K562 (cell line): ENCODE data around the gene ARFGEF3. TPM values are rescaled to one million over a fixed set of nuclear protein-coding genes. Genes with fewer than 3 reads are reported as not detected.

Experiments
- ATAC-seq: fragments of 200-7000 bp; cut with Tn5 transposase; 3 replicates; pipeline ENCODE4 v1.9.1; 2020; ENCODE audit warnings: moderate library complexity
- BruUV-seq: library from RNA; stranded (reverse); fragments of 400-500 nt; replicated peaks from 2 replicates; lab custom pipeline; 2021; lab: Mats Ljungman, UMichigan
- CTCF ChIA-PET: fragments of 300-600 bp; formaldehyde crosslinking; extraction: SDS; loops from one replicate; lab custom pipeline; 2021; ENCODE audit warnings: low intra/inter-chr PET ratio; lab: Yijun Ruan, JAX
- POLR2A ChIA-PET: fragments of 300-600, 350-650 bp; sonication (Branson Sonifier 250); formaldehyde crosslinking; extraction: SDS; loops from one replicate; lab custom pipeline; 2021; ENCODE audit warnings: antibody characterized with exemption, inconsistent platforms; lab: Yijun Ruan, JAX
- DNase-seq, 4 experiments: peaks; one replicate each; pipeline versions ENCODE4 v3.0.0 to v3.0.0-alpha.2; 2011 to 2018; ENCODE audit warnings: low spot score in 3 of 4, mixed read lengths in 3 of 4; ENCODE audit errors: extremely low read depth in 1 of 4
- FAIRE-seq: peaks from 2 replicates; lab custom pipeline; 2011; peaks lifted over from hg19 to GRCh38; lab: Jason Lieb, UNC
- H2AFZ ChIP-seq: 2 replicates; pipeline ENCODE4 v1.6.0; 2011; ENCODE audit warnings: low read depth, low read length, control low read depth, inconsistent platforms
- H3K27ac ChIP-seq: fragments of 200-600 bp; 3 replicates; pipeline ENCODE4 v1.8.0; 2011; ENCODE audit warnings: low read depth, mild to moderate bottlenecking, control low read depth, inconsistent platforms, low read length, moderate library complexity, mixed read lengths; ENCODE audit errors: extremely low read depth
- H3K27me3 ChIP-seq, 2 experiments: fragments of 300-600 bp in 1 of 2; 2 replicates in 1 of 2; 3 replicates in 1 of 2; pipeline versions ENCODE4 v1.6.0 to v1.8.0; 2011; ENCODE audit warnings: inconsistent platforms in 2 of 2, low read length in 2 of 2, mild to moderate bottlenecking in 1 of 2, mixed read lengths in 1 of 2, moderate library complexity in 1 of 2; ENCODE audit not compliant: control insufficient read depth in 2 of 2, insufficient read depth in 2 of 2
- H3K36me3 ChIP-seq: fragments of 300-600 bp; 3 replicates; pipeline ENCODE4 v1.8.0; 2011; ENCODE audit warnings: mild to moderate bottlenecking, low read length, inconsistent platforms; ENCODE audit not compliant: control insufficient read depth, insufficient read depth
- H3K4me1 ChIP-seq, 2 experiments: fragments of 200-600 bp in 1 of 2; replicated peaks in 1 of 2; 2 replicates in 1 of 2; 3 replicates in 1 of 2; pipeline versions ENCODE4 v1.5.1 to v1.8.0; 2011; ENCODE audit warnings: inconsistent platforms in 2 of 2, low read length in 2 of 2, mild to moderate bottlenecking in 1 of 2, mixed read lengths in 1 of 2, moderate library complexity in 1 of 2; ENCODE audit not compliant: control insufficient read depth in 2 of 2, insufficient read depth in 2 of 2
- H3K4me2 ChIP-seq: 2 replicates; pipeline ENCODE4 v1.6.1; 2011; ENCODE audit warnings: low read length, control low read depth, inconsistent platforms, mixed read lengths; ENCODE audit not compliant: insufficient read depth
- H3K4me3 ChIP-seq: fragments of 200-600 bp; sonication (generic), shearing (Covaris generic); 2 replicates; pipeline ENCODE4 v1.5.1; 2016; ENCODE audit warnings: control low read depth, inconsistent platforms
- H3K79me2 ChIP-seq: fragments of 200-600 bp; 3 replicates; pipeline ENCODE4 v1.8.0; 2011; ENCODE audit warnings: low read length, inconsistent platforms; ENCODE audit not compliant: control insufficient read depth, insufficient read depth
- H3K9ac ChIP-seq, 2 experiments: 2 replicates each; pipeline versions ENCODE4 v1.6.0 to v1.6.1; 2011; ENCODE audit warnings: low read depth in 2 of 2, low read length in 2 of 2, control low read depth in 1 of 2, inconsistent platforms in 1 of 2, mild to moderate bottlenecking in 1 of 2, mixed read lengths in 1 of 2; ENCODE audit not compliant: insufficient read depth in 1 of 2
- H3K9me1 ChIP-seq: one replicate; pipeline ENCODE4 v1.6.0; 2011; ENCODE audit warnings: inconsistent platforms, mild to moderate bottlenecking, low read length, moderate library complexity; ENCODE audit not compliant: control insufficient read depth, insufficient read depth
- H3K9me3 ChIP-seq: replicated peaks from 2 replicates; pipeline ENCODE4 v1.5.1; 2011; ENCODE audit warnings: low read depth, low read length, inconsistent platforms; ENCODE audit not compliant: control insufficient read depth, insufficient read depth
- H4K20me1 ChIP-seq: replicated peaks from 2 replicates; pipeline ENCODE4 v1.6.1; 2011; ENCODE audit warnings: low read length, inconsistent platforms, mixed read lengths; ENCODE audit not compliant: control insufficient read depth, insufficient read depth
- CBFB ChIP-seq: sonication (generic); formaldehyde crosslinking; IDR thresholded peaks from 2 replicates; pipeline ENCODE4 v1.4.0; 2020; ENCODE audit warnings: mild to moderate bottlenecking, missing genetic modification reagents
- CEBPB ChIP-seq: fragments of 450-650 bp; IDR thresholded peaks from 2 replicates; pipeline ENCODE4 v1.6.1; 2016; ENCODE audit warnings: missing genetic modification characterization, missing compliant biosample characterization
- EZH2 ChIP-seq: IDR thresholded peaks from 2 replicates; pipeline ENCODE4 v1.6.1; 2012; ENCODE audit warnings: low read depth, mild to moderate bottlenecking, inconsistent platforms, low read length, borderline replicate concordance
- HBP1 ChIP-seq: fragments of 450-650 bp; formaldehyde crosslinking; IDR thresholded peaks from 2 replicates; pipeline ENCODE4 v1.4.0; 2022; ENCODE audit warnings: missing genetic modification characterization
- HES1 ChIP-seq: fragments of 450-650 bp; IDR thresholded peaks from 2 replicates; pipeline ENCODE4 v1.6.1; 2016; ENCODE audit warnings: low read depth, mild to moderate bottlenecking, moderate library complexity
- IFI16 ChIP-seq: fragments of 250-450 bp; sonication (Bioruptor Pico); IDR thresholded peaks from 2 replicates; pipeline ENCODE4 v2.1.2; 2022; ENCODE audit warnings: mild to moderate bottlenecking, inconsistent platforms
- KDM2B ChIP-seq: fragments of 250-450 bp; sonication (Bioruptor Pico); IDR thresholded peaks from 2 replicates; pipeline ENCODE4 v1.8.0; 2021; ENCODE audit warnings: mild to moderate bottlenecking, moderate library complexity
- RFX5 ChIP-seq: IDR thresholded peaks from 2 replicates; pipeline ENCODE4 v1.6.1; 2011; ENCODE audit warnings: low read depth, mild to moderate bottlenecking, improper control_type of control experiment, low read length
- SIX5 ChIP-seq, 2 experiments: IDR thresholded peaks; 2 replicates each; pipeline ENCODE4 v1.6.1; 2011; ENCODE audit warnings: low read length in 2 of 2, borderline replicate concordance in 1 of 2, low read depth in 1 of 2, mild to moderate bottlenecking in 1 of 2, moderate library complexity in 1 of 2; ENCODE audit not compliant: insufficient read depth in 1 of 2
- STAT6 ChIP-seq: sonication (generic); formaldehyde crosslinking; IDR thresholded peaks from 2 replicates; pipeline ENCODE4 v1.8.1; 2023; ENCODE audit warnings: mild to moderate bottlenecking, missing genetic modification reagents
- VEZF1 ChIP-seq: fragments of 200-800 bp; sonication (Bioruptor generic); IDR thresholded peaks from 2 replicates; pipeline ENCODE4 v1.6.1; 2017; ENCODE audit warnings: missing genetic modification characterization, missing compliant biosample characterization
- ZNF197 ChIP-seq: fragments of 200-800 bp; sonication (Bioruptor generic); IDR thresholded peaks from 2 replicates; pipeline ENCODE4 v1.6.1; 2016; ENCODE audit warnings: low read depth, missing genetic modification characterization, missing compliant biosample characterization
- ZNF699 ChIP-seq: fragments of 250-450 bp; sonication (Bioruptor Pico); IDR thresholded peaks from 2 replicates; pipeline ENCODE4 v1.8.0; 2021; ENCODE audit warnings: mild to moderate bottlenecking, moderate library complexity; ENCODE audit not compliant: insufficient replicate concordance
- WGBS: fragments of 100-300 bp; shearing (Covaris generic); methylation state at CpG from one replicate; pipeline ENCODE4 v1.1.6; 2016; ENCODE audit warnings: low coverage, mixed read lengths; ENCODE audit not compliant: insufficient coverage; ENCODE audit errors: missing lambda C conversion rate; 5-methylcytosine and 5-hydroxymethylcytosine counted together
- in situ Hi-C: fragments of 300-500 bp; cut with MboI; formaldehyde crosslinking; loops from 4 replicates; pipeline ENCODE4 v1.15.0; 2018; ENCODE audit warnings: inconsistent platforms, mixed read lengths
- intact Hi-C: fragments of 100-400 bp; cut with micrococcal nuclease; formaldehyde crosslinking; loops from 2 replicates; pipeline ENCODE4 v1.14.2; 2022
- polyA plus RNA-seq, 8 experiments: library from polyadenylated mRNA; depleted of rRNA in 4 of 8; stranded (reverse) in 5 of 8; unstranded in 3 of 8; fragments of >200 nt; fragmentation: Nextera tagmentation in 2 of 8; fragmentation: Illumina TruSeq in 1 of 8; extraction: Ambion mirVana in 2 of 8; extraction: Trizol in 1 of 8; gene quantifications; 2 replicates each; pipeline versions ENCODE4 v1.2.1 to v1.2.3, GENCODE V29; 2011 to 2014; ENCODE audit warnings: inconsistent platforms in 1 of 8, missing spikeins in 1 of 8
- total RNA-seq, 7 experiments: library from RNA; depleted of rRNA in 6 of 7; stranded (reverse); fragments of >200 nt in 6 of 7; fragmentation: Illumina TruSeq in 2 of 7; extraction: Trizol in 2 of 7; gene quantifications; 2 replicates each; pipeline versions ENCODE4 v1.2.1 to v1.2.3, GENCODE V29; 2011 to 2021; ENCODE audit warnings: low replicate concordance in 1 of 7

ARFGEF3 gene
- total and polyA plus RNA-seq, 9 of the 15 experiments (the other 6 are each of a cell fraction or from before 2014, with no cell fraction given) = under 0.01 to 0.02 TPM; not detected in 7

GRCh38 chr6:138389551-138389950, 227.8 kb downstream of the ARFGEF3 start:
- Histone ChIP-seq H3K4me1 (peaks cover 0 to 15% of the 10 kb centered on the region in 2 experiments; a peak in 2 of 5 replicates), H3K4me3 (no peak overlapping the region), H2AFZ (no peak overlapping the region), H3K9ac (no peak overlapping the region), H3K27me3 (peaks cover 8 to 12% of the 10 kb centered on the region in 2 experiments; a peak in 4 of 5 replicates), H3K79me2 (no peaks in the 10 kb centered on the region), H3K27ac (no peak overlapping the region), H4K20me1 (no peaks in the 10 kb centered on the region), H3K36me3 (no peaks in the 10 kb centered on the region), H3K4me2 (no peak overlapping the region), H3K9me1 (no peaks in the 10 kb centered on the region), H3K9me3 (no peaks in the 10 kb centered on the region)
- intact Hi-C loops = loop anchor here (1.0 kb wide), 1 partner anchor 28 kb away; no protein-coding TSS in a partner anchor
- FAIRE-seq = no peak
- 2% methylated on average over 5 of the region's 5 CpGs for WGBS
- no peak for DNase-seq
- ChIA-PET CTCF (interaction anchor here (0.6 kb wide), 1 partner anchor 1082 kb away, joined by 4 read pairs; no protein-coding TSS in a partner anchor), POLR2A (no interaction called here)
- no peak for ATAC-seq
- in situ Hi-C loops = no loop called here
- BruUV-seq = no TSS peak
- no peak for TF ChIP-seq STAT6 (CRISPR knock-in tag)
- no peak for TF ChIP-seq RFX5
- TF ChIP-seq KDM2B (CRISPR knock-in tag) = no peak
- no peak for TF ChIP-seq HES1
- TF ChIP-seq SIX5 (IDR thresholded peaks at IDR 0.05; ENCODE audit: borderline replicate concordance in 1 of 2, insufficient read depth in 1 of 2, low read depth in 1 of 2, low read length in 2 of 2) = no peak
- no peak for TF ChIP-seq ZNF699
- TF ChIP-seq EZH2 = no peak
- no peak for TF ChIP-seq IFI16 (CRISPR knock-in tag)
- no peak for TF ChIP-seq CBFB (CRISPR knock-in tag)
- no peak for TF ChIP-seq HBP1 (CRISPR knock-in tag)
- no peak for TF ChIP-seq VEZF1 (CRISPR knock-in tag)
- TF ChIP-seq CEBPB = no peak
- no peak for TF ChIP-seq ZNF197
